HepG2 (cell line): Measurements from ENCODE around the gene NMRAL1. TPM values are rescaled to one million over a fixed set of nuclear protein-coding genes. Genes with fewer than 3 reads are reported as not detected.

Experiments
- ARID4A ChIP-seq: sonication (generic); formaldehyde crosslinking; IDR thresholded peaks from 2 replicates; pipeline ENCODE4 v1.5.0; 2020; ENCODE audit warnings: mild to moderate bottlenecking, missing genetic modification reagents, borderline replicate concordance
- CREBL2 ChIP-seq: sonication (generic); formaldehyde crosslinking; IDR thresholded peaks from 2 replicates; pipeline ENCODE4 v1.8.1; 2023; ENCODE audit warnings: missing genetic modification reagents, mild to moderate bottlenecking, borderline replicate concordance
- DMAP1 ChIP-seq: IDR thresholded peaks from 2 replicates; pipeline ENCODE4 v1.6.1; 2016
- ELF1 ChIP-seq: sonication (generic); formaldehyde crosslinking; IDR thresholded peaks from 2 replicates; pipeline ENCODE4 v1.4.0; 2020; ENCODE audit warnings: missing genetic modification reagents
- FIP1L1 ChIP-seq: fragments of 200-400 bp; formaldehyde crosslinking; IDR thresholded peaks from 2 replicates; pipeline ENCODE4 v1.6.1; 2018; ENCODE audit warnings: low read depth, mild to moderate bottlenecking, low read length, moderate library complexity, borderline replicate concordance; ENCODE audit not compliant: insufficient read depth
- GTF3A ChIP-seq: sonication (generic); formaldehyde crosslinking; conservative IDR thresholded peaks from 2 replicates; pipeline ENCODE4 v1.4.0; 2020; ENCODE audit warnings: mild to moderate bottlenecking, missing genetic modification reagents
- SALL1 ChIP-seq: sonication (generic); formaldehyde crosslinking; IDR thresholded peaks from 2 replicates; pipeline ENCODE4 v1.8.0; 2022; ENCODE audit warnings: mild to moderate bottlenecking, missing genetic modification reagents
- SMYD3 ChIP-seq: sonication (generic); formaldehyde crosslinking; IDR thresholded peaks from 2 replicates; pipeline ENCODE4 v1.8.1; 2023; ENCODE audit warnings: mild to moderate bottlenecking, missing genetic modification reagents
- SOX13 ChIP-seq, 3 experiments: fragments of 450-650 bp in 1 of 3; sonication (generic) in 1 of 3; formaldehyde crosslinking in 1 of 3; IDR thresholded peaks in 2 of 3; conservative IDR thresholded peaks in 1 of 3; 2 replicates each; pipeline versions ENCODE4 v1.5.0 to v1.6.1; 2016 to 2020; ENCODE audit warnings: antibody characterized with exemption in 1 of 3, mild to moderate bottlenecking in 1 of 3, missing compliant biosample characterization in 1 of 3, missing genetic modification reagents in 1 of 3, moderate library complexity in 1 of 3
- SP140L ChIP-seq: sonication (generic); formaldehyde crosslinking; IDR thresholded peaks from 2 replicates; pipeline ENCODE4 v1.4.0; 2020; ENCODE audit warnings: missing genetic modification reagents, borderline replicate concordance
- SP2 ChIP-seq: sonication (generic); formaldehyde crosslinking; IDR thresholded peaks from 2 replicates; pipeline ENCODE4 v1.5.1; 2020; ENCODE audit warnings: mild to moderate bottlenecking, missing genetic modification reagents
- ZBTB39 ChIP-seq: sonication (generic); formaldehyde crosslinking; IDR thresholded peaks from 2 replicates; pipeline ENCODE4 v1.5.0; 2020; ENCODE audit warnings: missing genetic modification reagents
- ZMYM4 ChIP-seq: sonication (generic); formaldehyde crosslinking; IDR thresholded peaks from 2 replicates; pipeline ENCODE4 v1.8.1; 2023; ENCODE audit warnings: mild to moderate bottlenecking, missing genetic modification reagents
- ZNF205 ChIP-seq: IDR thresholded peaks from 2 replicates; pipeline ENCODE4 v1.6.1; 2018; ENCODE audit warnings: missing biosample characterization, missing genetic modification reagents
- ZNF431 ChIP-seq: sonication (generic); formaldehyde crosslinking; IDR thresholded peaks from 2 replicates; pipeline ENCODE4 v1.9.0; 2022; ENCODE audit warnings: missing genetic modification reagents, low read depth, mild to moderate bottlenecking, borderline replicate concordance
- ZNF451 ChIP-seq: sonication (generic); formaldehyde crosslinking; IDR thresholded peaks from 2 replicates; pipeline ENCODE4 v1.5.0; 2020; ENCODE audit warnings: mild to moderate bottlenecking, missing genetic modification reagents
- ZNF562 ChIP-seq: sonication (generic); formaldehyde crosslinking; IDR thresholded peaks from 2 replicates; pipeline ENCODE4 v1.8.0; 2022; ENCODE audit warnings: missing genetic modification reagents, borderline replicate concordance
- ZNF580 ChIP-seq: IDR thresholded peaks from 2 replicates; pipeline ENCODE4 v1.6.1; 2016; ENCODE audit warnings: low read depth, borderline replicate concordance
- ZNF639 ChIP-seq: conservative IDR thresholded peaks from 2 replicates; pipeline ENCODE4 v1.6.1; 2018; ENCODE audit warnings: missing genetic modification reagents
- ZNF652 ChIP-seq: IDR thresholded peaks from 2 replicates; pipeline ENCODE4 v1.6.1; 2016; ENCODE audit warnings: low read depth, borderline replicate concordance
- ZNF761 ChIP-seq: sonication (generic); formaldehyde crosslinking; conservative IDR thresholded peaks from 2 replicates; pipeline ENCODE4 v1.4.0; 2020; ENCODE audit warnings: mild to moderate bottlenecking, missing genetic modification reagents
- polyA plus RNA-seq, 8 experiments: library from polyadenylated mRNA; depleted of rRNA in 3 of 8; stranded (reverse) in 7 of 8; unstranded in 1 of 8; fragments of >200 nt; fragmentation: Illumina TruSeq in 4 of 8; extraction: Trizol in 4 of 8; gene quantifications; 2 replicates each; pipeline versions ENCODE4 v1.2.1 to v1.2.3, GENCODE V29; 2011 to 2016; ENCODE audit warnings: low read depth in 4 of 8, missing spikeins in 1 of 8, mixed read lengths in 1 of 8; ENCODE audit not compliant: insufficient read depth in 1 of 8
- total RNA-seq, 5 experiments: library from RNA; depleted of rRNA; stranded (reverse); fragments of >200 nt; fragmentation: Illumina TruSeq; extraction: Trizol; gene quantifications; 2 replicates each; pipeline ENCODE4 v1.2.3, GENCODE V29; 2016; ENCODE audit warnings: low read depth in 1 of 5

The NMRAL1 gene
- total and polyA plus RNA-seq, 2 of the 13 experiments (the other 11 are each of a cell fraction or from before 2014, with no cell fraction given) = 30.8 to 33.1 TPM

GRCh38 chr16:4474192-4474961 lies at the start of gene NMRAL1 (continued):
- no peak for TF ChIP-seq ZBTB39 (CRISPR knock-in tag)
- no peak for TF ChIP-seq ZNF639 (CRISPR knock-in tag)
- no peak for TF ChIP-seq ZNF562
- no peak for TF ChIP-seq ZNF761 (CRISPR knock-in tag)
- TF ChIP-seq ZNF580 (CRISPR knock-in tag) = peak; percentile 42; the same call in 1 of the 2 replicates
- TF ChIP-seq CREBL2 (CRISPR knock-in tag) = no peak
- no peak for TF ChIP-seq ZNF451 (CRISPR knock-in tag)
- TF ChIP-seq SP140L = no peak
- TF ChIP-seq DMAP1 (CRISPR knock-in tag) = peak; percentile 66; the same call in 1 of the 2 replicates
- peak; percentile 1; the same call in 1 of the 2 replicates for TF ChIP-seq SP2
- TF ChIP-seq SMYD3 = no peak
- TF ChIP-seq ZMYM4 = peak; percentile 60; the same call in 1 of the 2 replicates
- peak; percentile 97 for TF ChIP-seq ELF1 (CRISPR knock-in tag)
- peak; percentile 83; the same call in 1 of the 2 replicates for TF ChIP-seq ARID4A
- TF ChIP-seq FIP1L1 = no peak
- peak; percentile 62; the same call in 1 of the 2 replicates for TF ChIP-seq SALL1
- TF ChIP-seq GTF3A = no peak
- TF ChIP-seq SOX13 (IDR thresholded peaks at IDR 0.05) = no peak
- no peak for TF ChIP-seq SOX13 (CRISPR knock-in tag; conservative IDR thresholded peaks at IDR 0.05 in 1 of 2, IDR thresholded peaks at IDR 0.05 in 1 of 2)
- TF ChIP-seq ZNF205 (CRISPR knock-in tag) = no peak
- no peak for TF ChIP-seq ZNF431
- no peak for TF ChIP-seq ZNF652 (CRISPR knock-in tag)
